HepG2 (cell line): ENCODE data around the gene ACSM5. TPM values are rescaled to one million over a fixed set of nuclear protein-coding genes. Genes with fewer than 3 reads are reported as not detected.

Experiments
- AGO2 ChIP-seq: fragments of 200-400 bp; formaldehyde crosslinking; optimal IDR thresholded peaks from 2 replicates; pipeline ENCODE3; 2017; ENCODE audit warnings: mild to moderate bottlenecking, low read depth, low read length, moderate library complexity
- ARID3A ChIP-seq: IDR thresholded peaks from 2 replicates; pipeline ENCODE4 v1.6.1; 2012; ENCODE audit warnings: low read depth, low read length, improper control_type of control experiment
- FOXP4 ChIP-seq: sonication (generic); formaldehyde crosslinking; IDR thresholded peaks from 2 replicates; pipeline ENCODE4 v1.4.0; 2020; ENCODE audit warnings: missing genetic modification reagents
- KLF13 ChIP-seq: sonication (generic); formaldehyde crosslinking; IDR thresholded peaks from 2 replicates; pipeline ENCODE4 v1.4.0; 2020; ENCODE audit warnings: mild to moderate bottlenecking, missing genetic modification reagents
- PBX3 ChIP-seq: sonication (generic); formaldehyde crosslinking; IDR thresholded peaks from 2 replicates; pipeline ENCODE4 v1.8.1; 2023; ENCODE audit warnings: missing genetic modification reagents, inconsistent platforms, borderline replicate concordance
- RAD21 ChIP-seq: fragments of 450-650 bp; formaldehyde crosslinking; IDR thresholded peaks from 2 replicates; pipeline ENCODE4 v1.5.0; 2020; ENCODE audit warnings: mild to moderate bottlenecking
- RFX5 ChIP-seq: IDR thresholded peaks from 2 replicates; pipeline ENCODE4 v1.6.1; 2011; ENCODE audit warnings: low read depth, low read length, improper control_type of control experiment
- SAP130 ChIP-seq: IDR thresholded peaks from 2 replicates; pipeline ENCODE4 v1.6.1; 2016; ENCODE audit warnings: low read depth
- SMYD3 ChIP-seq: sonication (generic); formaldehyde crosslinking; IDR thresholded peaks from 2 replicates; pipeline ENCODE4 v1.8.1; 2023; ENCODE audit warnings: mild to moderate bottlenecking, missing genetic modification reagents
- TFAP4 ChIP-seq: sonication (generic); IDR thresholded peaks from 2 replicates; pipeline ENCODE4 v1.6.1; 2016; ENCODE audit warnings: low read depth, borderline replicate concordance
- USF2 ChIP-seq, 2 experiments: sonication (generic) in 1 of 2; formaldehyde crosslinking in 1 of 2; IDR thresholded peaks; 2 replicates each; pipeline versions ENCODE4 v1.5.1 to v1.6.1; 2011 to 2020; ENCODE audit warnings: borderline replicate concordance in 1 of 2, low read depth in 1 of 2, low read length in 1 of 2, mild to moderate bottlenecking in 1 of 2, missing genetic modification reagents in 1 of 2, moderate library complexity in 1 of 2
- ZBTB46 ChIP-seq: sonication (generic); formaldehyde crosslinking; IDR thresholded peaks from 2 replicates; pipeline ENCODE4 v1.4.0; 2020; ENCODE audit warnings: mild to moderate bottlenecking, missing genetic modification reagents, borderline replicate concordance
- ZNF20 ChIP-seq: sonication (generic); formaldehyde crosslinking; IDR thresholded peaks from 2 replicates; pipeline ENCODE4 v1.4.0; 2020; ENCODE audit warnings: mild to moderate bottlenecking, moderate library complexity, missing genetic modification reagents
- ZNF225 ChIP-seq: sonication (generic); formaldehyde crosslinking; IDR thresholded peaks from 2 replicates; pipeline ENCODE4 v1.4.0; 2020; ENCODE audit warnings: mild to moderate bottlenecking, missing genetic modification reagents
- ZNF577 ChIP-seq: sonication (generic); formaldehyde crosslinking; IDR thresholded peaks from 2 replicates; pipeline ENCODE4 v1.4.0; 2020; ENCODE audit warnings: mild to moderate bottlenecking, low read depth, missing genetic modification reagents, borderline replicate concordance
- ZNF713 ChIP-seq: sonication (generic); formaldehyde crosslinking; IDR thresholded peaks from 2 replicates; pipeline ENCODE4 v1.4.0; 2020; ENCODE audit warnings: mild to moderate bottlenecking, missing genetic modification reagents
- polyA plus RNA-seq, 8 experiments: library from polyadenylated mRNA; depleted of rRNA in 3 of 8; stranded (reverse) in 7 of 8; unstranded in 1 of 8; fragments of >200 nt; fragmentation: Illumina TruSeq in 4 of 8; extraction: Trizol in 4 of 8; gene quantifications; 2 replicates each; pipeline versions ENCODE4 v1.2.1 to v1.2.3, GENCODE V29; 2011 to 2016; ENCODE audit warnings: low read depth in 4 of 8, missing spikeins in 1 of 8, mixed read lengths in 1 of 8; ENCODE audit not compliant: insufficient read depth in 1 of 8
- total RNA-seq, 5 experiments: library from RNA; depleted of rRNA; stranded (reverse); fragments of >200 nt; fragmentation: Illumina TruSeq; extraction: Trizol; gene quantifications; 2 replicates each; pipeline ENCODE4 v1.2.3, GENCODE V29; 2016; ENCODE audit warnings: low read depth in 1 of 5

The ACSM5 gene
- total and polyA plus RNA-seq, 2 of the 13 experiments (the other 11 are each of a cell fraction or from before 2014, with no cell fraction given), result 9.1 to 15.0 TPM

- peak; percentile 71 for TF ChIP-seq FOXP4 (CRISPR knock-in tag)
- no peak for TF ChIP-seq ZNF225 (CRISPR knock-in tag)
- TF ChIP-seq ARID3A, result peak; percentile 78
- TF ChIP-seq USF2 (IDR thresholded peaks at IDR 0.05; ENCODE audit: low read depth, low read length), result no peak
- no peak for TF ChIP-seq USF2 (CRISPR knock-in tag; IDR thresholded peaks at IDR 0.05; ENCODE audit: borderline replicate concordance)
- TF ChIP-seq SMYD3 (CRISPR knock-in tag), result no peak; the same call in 1 of the 2 replicates
- no peak for TF ChIP-seq RFX5
- no peak for TF ChIP-seq AGO2
- TF ChIP-seq ZNF20 (CRISPR knock-in tag), result no peak
- peak; percentile 87 for TF ChIP-seq SAP130 (CRISPR knock-in tag)
- TF ChIP-seq PBX3 (CRISPR knock-in tag), result no peak
- TF ChIP-seq ZNF713 (CRISPR knock-in tag), result no peak
- TF ChIP-seq ZNF577 (CRISPR knock-in tag), result no peak
- no peak for TF ChIP-seq ZBTB46 (CRISPR knock-in tag)
- no peak for TF ChIP-seq RAD21 (CRISPR knock-in tag)
- TF ChIP-seq TFAP4, result peak; percentile 78; the same call in 1 of the 2 replicates
- no peak for TF ChIP-seq KLF13 (CRISPR knock-in tag)
Measured at GRCh38 chr16:20424129-20424866, 15.0 kb downstream of the ACSM5 start (continued).
